ENCODE data around the gene BTBD3.

The BTBD3 gene

GRCh38 chr20:11918391-11918845 lies 725 bp downstream of the BTBD3 start:
- DNase-seq (ENCODE audit: low read depth), result no peak

- DNase-seq (ENCODE audit: low read depth), result no peak
These were observed 1.3 kb downstream of the BTBD3 start for GRCh38 chr20:11918981-11919380.

DNA sequence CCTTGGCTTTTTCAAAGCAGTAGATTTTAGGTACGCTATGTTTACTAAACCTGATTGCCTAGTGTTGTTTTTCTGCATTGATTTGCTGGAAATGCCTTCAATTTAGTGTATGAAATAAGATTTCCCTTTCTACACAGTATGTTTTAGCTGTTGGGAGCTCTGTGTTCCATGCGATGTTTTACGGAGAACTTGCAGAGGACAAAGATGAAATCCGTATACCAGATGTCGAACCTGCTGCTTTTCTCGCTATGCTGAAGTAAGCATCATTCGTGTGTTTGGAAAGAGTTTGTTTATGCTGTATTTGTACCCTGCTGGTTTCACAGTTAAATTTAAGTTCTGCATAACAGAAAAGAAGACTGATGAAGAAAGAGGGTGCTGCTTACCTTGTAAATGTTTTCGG lies 1.9 kb downstream of the BTBD3 start:
- no peak for DNase-seq (ENCODE audit: low read depth)

- DNase-seq (ENCODE audit: low read depth), result no peak
These were observed 2.4 kb downstream of the BTBD3 start for GRCh38 chr20:11920083-11920482.

- no peak for DNase-seq (ENCODE audit: low read depth)
These were observed 3.6 kb downstream of the BTBD3 start for GRCh38 chr20:11921321-11921720.

DNA sequence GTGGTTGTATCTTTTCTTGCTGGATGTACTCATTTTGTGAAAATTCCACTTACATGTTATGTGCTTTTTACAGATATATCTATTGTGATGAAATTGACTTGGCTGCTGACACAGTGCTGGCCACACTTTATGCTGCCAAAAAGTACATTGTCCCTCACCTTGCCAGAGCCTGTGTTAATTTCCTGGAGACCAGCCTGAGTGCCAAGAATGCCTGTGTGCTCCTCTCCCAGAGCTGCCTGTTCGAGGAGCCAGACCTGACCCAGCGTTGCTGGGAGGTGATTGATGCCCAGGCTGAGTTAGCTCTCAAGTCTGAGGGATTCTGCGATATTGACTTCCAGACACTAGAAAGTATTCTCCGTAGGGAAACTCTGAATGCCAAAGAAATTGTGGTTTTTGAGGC lies 4.9 kb downstream of the BTBD3 start:
- DNase-seq (ENCODE audit: low read depth), result no peak

DNA sequence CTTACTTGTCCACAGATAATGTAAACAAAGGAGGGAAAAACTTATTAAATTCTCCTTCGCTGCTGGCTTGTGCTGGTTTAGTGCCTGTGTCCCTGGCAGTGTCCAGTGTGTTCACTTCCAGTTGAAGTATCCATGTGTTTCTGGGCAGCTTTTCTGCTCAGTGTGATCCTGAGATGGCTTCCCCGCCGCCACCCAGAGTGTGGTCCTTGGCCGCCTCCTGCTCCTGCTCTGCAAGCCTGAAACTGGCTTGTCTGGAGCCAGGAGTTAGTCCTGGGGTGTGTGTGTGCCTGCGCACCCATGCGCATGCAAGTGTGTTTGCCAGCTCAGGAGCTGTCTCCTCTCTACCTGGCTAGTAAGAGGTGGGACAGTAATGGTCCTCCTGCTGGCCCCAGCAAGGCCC lies 7.2 kb downstream of the BTBD3 start:
- no peak for DNase-seq (ENCODE audit: low read depth)

DNA sequence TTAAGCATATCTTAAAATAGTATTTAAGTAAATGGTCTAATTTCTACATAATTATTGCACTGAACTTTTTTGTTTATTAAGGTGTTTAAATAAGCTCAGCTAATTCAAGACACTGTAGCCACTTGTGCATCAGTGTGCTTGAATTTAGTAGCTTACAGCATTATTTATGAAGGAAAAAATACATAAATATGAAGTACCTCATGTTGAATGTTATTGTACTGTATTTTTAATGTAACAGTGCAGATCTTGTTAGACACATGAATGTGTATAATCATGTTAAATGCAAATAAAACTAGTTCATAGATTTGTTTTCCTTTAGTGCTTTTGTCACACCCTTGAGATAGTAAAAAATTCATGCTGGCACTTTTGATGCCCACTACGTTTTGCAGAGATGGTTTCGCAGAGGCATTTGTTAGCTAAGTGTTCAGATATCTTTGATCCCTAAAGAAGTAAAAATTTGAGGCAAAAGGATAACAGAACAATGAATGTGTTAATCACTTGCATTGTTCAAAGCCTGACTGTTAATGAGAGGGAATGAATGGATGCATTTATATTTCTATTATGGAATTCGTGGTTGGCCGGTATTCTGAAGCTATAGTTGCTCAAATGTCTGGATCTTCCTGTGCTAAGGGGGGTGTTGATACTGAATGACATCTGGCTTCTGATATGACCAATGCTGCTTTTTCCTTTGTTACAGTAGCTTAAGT lies 8.8 kb downstream of the BTBD3 start:
- no peak for DNase-seq (ENCODE audit: low read depth)

DNA sequence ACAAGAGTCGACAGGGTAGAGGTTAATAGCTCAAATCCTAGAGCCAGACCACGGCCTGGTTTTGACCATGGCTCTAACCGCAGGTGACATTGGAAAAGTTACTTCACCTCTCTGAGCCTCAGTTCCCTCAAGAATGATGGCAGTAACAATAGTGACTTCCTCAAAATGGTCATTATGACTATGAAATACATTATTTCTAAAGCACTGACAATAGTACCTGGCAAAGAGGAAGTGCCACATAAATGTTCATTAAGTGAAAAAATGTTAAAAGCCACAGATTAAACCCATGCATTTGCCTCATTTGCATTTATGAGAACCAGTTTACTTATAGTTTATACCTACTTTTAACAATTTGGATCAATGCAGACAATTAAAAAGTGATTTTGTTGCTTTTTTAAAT lies 12.3 kb downstream of the BTBD3 start:
- DNase-seq (ENCODE audit: low read depth), result no peak

- no peak for DNase-seq (ENCODE audit: low read depth)
These were observed 17.8 kb downstream of the BTBD3 start for GRCh38 chr20:11935212-11936154.

DNA sequence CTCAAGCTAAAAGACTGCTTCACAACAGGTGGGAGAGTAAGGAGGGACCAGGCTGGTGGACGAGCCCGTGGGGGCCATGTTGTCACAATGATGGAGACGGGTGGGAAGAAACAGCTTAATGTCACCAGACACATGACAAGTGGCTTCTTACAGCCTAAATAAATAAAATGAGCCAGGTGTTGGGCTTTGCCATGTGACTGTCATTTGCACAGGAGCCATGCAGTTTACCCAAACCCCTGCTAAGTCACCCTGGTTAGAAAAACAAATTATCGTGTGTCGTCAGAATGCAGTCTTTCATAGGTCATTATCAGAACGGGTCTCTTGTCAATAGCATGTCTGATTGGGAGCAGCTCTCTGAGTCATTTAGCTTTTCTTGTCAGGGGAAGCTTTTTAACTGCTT lies 18.5 kb downstream of the BTBD3 start:
- DNase-seq (ENCODE audit: low read depth), result no peak

GRCh38 chr20:11937230-11937629 lies 19.5 kb downstream of the BTBD3 start:
- no peak for DNase-seq (ENCODE audit: low read depth)

GRCh38 chr20:11941593-11942246 lies 24.0 kb downstream of the BTBD3 start:
- no peak for DNase-seq (ENCODE audit: low read depth)

DNA sequence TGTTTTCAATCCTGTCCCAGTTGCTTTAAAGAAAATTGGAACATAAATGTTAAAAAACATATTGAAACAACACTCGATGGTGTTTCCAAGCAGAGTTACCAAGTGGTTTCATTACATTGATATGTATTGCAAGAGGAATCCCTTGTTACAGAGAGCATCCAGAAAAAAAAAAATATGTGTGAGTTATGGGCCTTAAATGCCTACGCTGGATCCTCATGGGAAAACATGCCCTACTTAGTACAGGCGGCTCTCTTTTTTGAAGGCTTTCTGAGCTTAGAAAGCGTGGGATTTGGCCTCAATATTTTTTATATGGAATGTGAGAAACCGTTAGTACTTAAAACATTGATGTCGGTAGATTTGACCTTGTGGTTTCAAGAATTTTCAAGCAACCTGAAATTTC lies 26.1 kb downstream of the BTBD3 start:
- no peak for DNase-seq (ENCODE audit: low read depth)

DNA sequence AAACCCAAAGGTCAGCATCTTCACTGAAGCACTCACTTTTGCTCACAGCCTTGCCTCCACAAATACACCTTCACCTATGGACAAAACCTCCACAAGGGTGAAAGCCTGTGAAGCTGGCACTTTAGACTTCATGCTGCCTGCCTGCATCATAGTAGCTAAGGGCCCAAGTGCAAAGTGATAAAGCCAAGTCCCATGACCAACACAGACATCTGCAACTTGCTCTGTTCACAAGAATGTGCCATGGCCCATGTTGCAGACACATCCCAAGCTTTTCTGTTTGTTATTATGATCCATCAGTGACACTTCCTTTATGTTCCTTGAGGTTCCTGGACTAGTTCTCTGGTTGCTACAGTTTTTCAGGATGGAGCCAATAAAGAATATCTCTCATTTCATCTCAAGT lies 31.1 kb downstream of the BTBD3 start:
- DNase-seq (ENCODE audit: low read depth), result no peak

DNA sequence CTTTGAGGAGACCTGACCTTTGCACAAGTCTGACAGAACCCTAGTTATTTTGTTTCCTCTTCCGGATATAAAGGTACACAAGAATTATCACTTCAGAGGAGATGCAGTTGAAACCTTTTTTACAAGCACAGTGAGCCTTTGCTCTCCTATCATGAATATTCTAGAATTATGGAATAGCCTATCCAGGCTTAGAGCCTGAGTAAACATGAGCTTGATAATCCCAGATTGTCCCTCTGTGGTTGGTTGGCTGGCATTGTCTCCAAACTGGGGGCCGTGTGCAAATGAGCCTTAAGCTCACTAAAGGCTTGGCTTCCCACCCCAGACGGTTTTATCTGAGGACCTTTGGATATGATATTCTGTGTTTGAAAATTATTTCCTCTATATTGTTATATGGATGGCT lies 32.0 kb downstream of the BTBD3 start:
- DNase-seq (ENCODE audit: low read depth), result no peak

DNA sequence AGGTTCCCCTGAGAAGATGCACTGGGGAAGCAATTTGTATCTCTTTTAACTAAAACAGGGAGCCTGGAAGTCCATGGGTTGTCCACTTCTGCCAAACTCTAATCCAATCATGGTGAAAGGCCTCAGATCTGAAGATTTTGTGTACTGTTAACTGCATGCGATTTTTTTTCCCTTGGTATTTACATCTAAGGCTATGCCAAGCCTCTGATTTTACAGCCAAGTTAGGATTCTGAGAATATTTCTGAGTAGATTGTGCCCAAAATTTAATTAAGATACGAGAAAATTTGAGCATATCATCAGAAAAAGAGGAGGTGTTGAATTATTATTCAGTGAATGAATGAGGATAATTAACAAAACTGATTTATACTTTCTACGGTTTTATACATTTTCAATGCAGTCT lies 34.0 kb downstream of the BTBD3 start:
- DNase-seq (ENCODE audit: low read depth), result no peak

GRCh38 chr20:11952639-11953038 lies 34.9 kb downstream of the BTBD3 start:
- DNase-seq (ENCODE audit: low read depth), result no peak

DNA sequence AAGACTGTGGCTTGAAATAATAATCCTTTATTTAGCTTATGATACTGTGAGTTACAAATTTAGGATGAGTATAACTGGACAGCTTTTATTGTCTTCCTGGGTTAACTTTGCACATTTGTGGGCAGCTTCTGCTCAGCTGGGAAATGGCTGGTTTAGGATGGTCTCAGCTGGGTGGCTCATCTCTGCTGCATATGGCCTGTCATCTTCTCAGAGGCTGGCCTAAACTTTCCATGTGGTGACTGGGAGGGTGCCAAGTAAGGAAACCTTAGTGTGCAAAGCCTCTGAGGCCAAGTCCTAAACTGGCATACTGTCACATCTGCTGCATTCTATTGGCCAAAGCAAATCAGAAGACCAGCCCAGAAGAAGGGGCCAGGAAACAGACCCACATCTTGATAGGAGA lies 40.2 kb downstream of the BTBD3 start:
- DNase-seq (ENCODE audit: low read depth), result no peak

DNA sequence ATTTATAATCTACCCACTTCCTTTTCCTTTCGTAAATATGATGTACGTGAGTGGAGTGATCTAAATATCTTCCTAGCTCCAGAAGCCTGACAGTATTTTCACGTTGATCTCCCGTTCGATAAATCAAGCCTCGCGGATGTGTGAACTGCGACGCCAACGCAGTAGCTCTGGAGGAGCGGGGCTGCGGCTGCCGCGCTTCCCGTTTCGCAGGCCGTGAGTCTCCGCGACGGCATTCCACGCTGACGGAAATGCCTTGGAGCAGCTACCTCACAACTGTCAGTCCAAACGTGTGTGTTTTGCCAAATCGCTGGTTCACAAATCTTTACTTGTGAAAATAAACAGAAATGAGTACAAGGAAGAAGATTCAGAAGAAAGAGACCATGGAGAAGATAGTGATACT lies 41.2 kb downstream of the BTBD3 start:
- DNase-seq (ENCODE audit: low read depth), result no peak

DNA sequence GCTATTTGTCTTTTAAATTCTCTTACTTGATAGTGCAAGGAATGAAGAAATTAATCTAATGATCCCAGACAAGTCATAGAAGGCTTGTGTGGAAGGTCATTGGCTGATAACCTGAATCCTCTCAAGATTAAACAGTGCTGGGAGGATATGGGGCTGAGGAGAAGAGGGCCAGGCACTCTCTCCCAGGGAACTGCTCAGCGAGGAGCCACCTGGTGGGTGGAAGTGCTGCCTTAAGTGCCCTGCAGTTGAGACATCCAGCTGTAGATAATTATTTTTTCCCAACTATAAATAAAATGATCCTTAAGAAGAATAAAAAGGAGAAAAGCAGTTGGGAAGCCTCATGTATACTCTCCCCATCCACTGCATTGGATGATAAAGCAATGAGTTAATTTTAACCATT lies 47.9 kb downstream of the BTBD3 start:
- DNase-seq (ENCODE audit: low read depth), result no peak

DNA sequence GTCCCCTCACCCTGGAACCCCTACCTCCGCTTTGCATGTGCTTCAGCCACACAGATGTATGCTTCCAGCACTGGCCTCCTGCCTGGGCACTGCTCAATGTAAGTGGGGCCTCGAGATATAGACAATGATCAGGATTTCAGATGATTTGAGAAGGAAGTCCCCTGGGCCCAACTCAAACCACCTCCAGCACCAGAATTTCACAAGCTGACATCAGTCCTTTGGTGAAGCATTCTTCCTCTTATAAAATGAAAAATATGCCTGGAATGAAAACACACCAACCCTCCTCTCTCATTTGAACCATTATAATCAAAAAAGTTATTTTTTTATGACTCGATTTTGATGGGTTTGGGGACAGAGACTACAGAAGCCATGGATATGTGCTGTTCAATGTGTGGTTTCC lies 48.5 kb downstream of the BTBD3 start:
- DNase-seq (ENCODE audit: low read depth), result no peak

Measured in fibroblast of the conjunctiva (primary cell).